Adipocyte (in vitro differentiated cells): ENCODE data around the gene HRC.
A peak's percentile ranks its signal among the peaks of the same experiment; 100 is the strongest.

Source experiments
- DNase-seq: peaks from one replicate; pipeline ENCODE4 v3.0.0-alpha.2; 2015; ENCODE audit warnings: low read depth
- H3K27me3 ChIP-seq: replicated peaks from 2 replicates; pipeline ENCODE4 v1.7.0; 2013; ENCODE audit warnings: mild to moderate bottlenecking, low read length, moderate library complexity; ENCODE audit not compliant: control insufficient read depth, insufficient read depth
- H3K36me3 ChIP-seq: 2 replicates; pipeline ENCODE4 v1.7.0; 2013; ENCODE audit warnings: low read length, mild to moderate bottlenecking, moderate library complexity; ENCODE audit not compliant: control insufficient read depth, insufficient read depth, severe bottlenecking
- H3K4me1 ChIP-seq: 2 replicates; pipeline ENCODE4 v1.7.0; 2013; ENCODE audit warnings: mild to moderate bottlenecking, low read length, moderate library complexity; ENCODE audit not compliant: control insufficient read depth, insufficient read depth
- H3K4me3 ChIP-seq: 2 replicates; pipeline ENCODE4 v1.7.0; 2013; ENCODE audit warnings: mild to moderate bottlenecking, low read length, moderate library complexity
- H3K9ac ChIP-seq: 2 replicates; pipeline ENCODE4 v1.7.0; 2013; ENCODE audit warnings: mild to moderate bottlenecking, low read length, moderate library complexity
- H3K9me3 ChIP-seq: 2 replicates; pipeline ENCODE4 v1.7.0; 2013; ENCODE audit warnings: mild to moderate bottlenecking, low read length, moderate library complexity; ENCODE audit not compliant: control insufficient read depth

The HRC gene

GRCh38 chr19:49109569-49110233, 45.5 kb downstream of the HRC start:
- Histone ChIP-seq H3K4me1 (peaks cover 22% of the 10 kb centered on the region), H3K4me3 (no peak overlapping the region), H3K27me3 (no peaks in the 10 kb centered on the region), H3K9ac (no peak overlapping the region), H3K9me3 (no peaks in the 10 kb centered on the region), H3K36me3 (peaks cover 51% of the 10 kb centered on the region)
- DNase-seq = no peak

- Histone ChIP-seq H3K9ac (no peak overlapping the region), H3K36me3 (peaks cover 57% of the 10 kb centered on the region), H3K27me3 (no peaks in the 10 kb centered on the region), H3K4me3 (no peak overlapping the region), H3K9me3 (no peaks in the 10 kb centered on the region), H3K4me1 (peaks cover 22% of the 10 kb centered on the region)
- DNase-seq = no peak
Observed at GRCh38 chr19:49109051-49109450, 46.1 kb downstream of the HRC start.

GRCh38 chr19:49107625-49108459, 47.4 kb downstream of the HRC start:
- Histone ChIP-seq H3K27me3 (no peaks in the 10 kb centered on the region), H3K4me3 (no peak overlapping the region), H3K9me3 (no peaks in the 10 kb centered on the region), H3K9ac (no peak overlapping the region), H3K4me1 (peaks cover 17% of the 10 kb centered on the region), H3K36me3 (peaks cover 64% of the 10 kb centered on the region)
- no peak for DNase-seq

- DNase-seq = peak; percentile 70
Observed at GRCh38 chr19:49106648-49107135, 48.5 kb downstream of the HRC start.

GRCh38 chr19:49104229-49104864, 50.8 kb downstream of the HRC start:
- Histone ChIP-seq H3K9me3 (no peaks in the 10 kb centered on the region), H3K4me3 (no peak overlapping the region), H3K9ac (no peak overlapping the region), H3K4me1 (no peaks in the 10 kb centered on the region), H3K36me3 (peaks cover 85% of the 10 kb centered on the region), H3K27me3 (no peaks in the 10 kb centered on the region)
- DNase-seq = no peak

More at GRCh38 chr19:49106648-49107135, 48.5 kb downstream of the HRC start:
- Histone ChIP-seq H3K4me1 (peaks cover 17% of the 10 kb centered on the region), H3K36me3 (peaks cover 73% of the 10 kb centered on the region), H3K4me3 (no peak overlapping the region), H3K9ac (no peak overlapping the region), H3K9me3 (no peaks in the 10 kb centered on the region), H3K27me3 (no peaks in the 10 kb centered on the region)

GRCh38 chr19:49103331-49104085, 51.7 kb downstream of the HRC start:
- no peaks in the 10 kb centered on the region for H3K9me3 ChIP-seq
- H3K9ac ChIP-seq = no peak overlapping the region
- no peaks in the 10 kb centered on the region for H3K27me3 ChIP-seq
- DNase-seq = no peak
- peaks cover 85% of the 10 kb centered on the region for H3K36me3 ChIP-seq
- peaks cover 2% of the 10 kb centered on the region for H3K4me1 ChIP-seq
- H3K4me3 ChIP-seq = no peak overlapping the region

GRCh38 chr19:49102303-49102702, 52.9 kb downstream of the HRC start:
- H3K4me3 ChIP-seq = no peak overlapping the region
- peaks cover 85% of the 10 kb centered on the region for H3K36me3 ChIP-seq
- peaks cover 6% of the 10 kb centered on the region for H3K4me1 ChIP-seq
- H3K9ac ChIP-seq = no peak overlapping the region
- DNase-seq = no peak
- H3K9me3 ChIP-seq = no peaks in the 10 kb centered on the region
- no peaks in the 10 kb centered on the region for H3K27me3 ChIP-seq
